Myocyte (in vitro differentiated cells): ENCODE data around the gene SHANK3. TPM values are rescaled to one million over a fixed set of nuclear protein-coding genes. Genes with fewer than 3 reads are reported as not detected.

Source experiments
- DNase-seq: peaks from one replicate; pipeline ENCODE4 v3.0.0-alpha.2; 2012; ENCODE audit warnings: low read depth
- total RNA-seq: library from RNA; depleted of rRNA; stranded (reverse); fragments of >200 nt; gene quantifications from 2 replicates; pipeline ENCODE4 v1.2.3, GENCODE V29; 2014

SHANK3 gene
- total RNA-seq, 1 donor from 2014 or later, result 0.32 TPM

DNA sequence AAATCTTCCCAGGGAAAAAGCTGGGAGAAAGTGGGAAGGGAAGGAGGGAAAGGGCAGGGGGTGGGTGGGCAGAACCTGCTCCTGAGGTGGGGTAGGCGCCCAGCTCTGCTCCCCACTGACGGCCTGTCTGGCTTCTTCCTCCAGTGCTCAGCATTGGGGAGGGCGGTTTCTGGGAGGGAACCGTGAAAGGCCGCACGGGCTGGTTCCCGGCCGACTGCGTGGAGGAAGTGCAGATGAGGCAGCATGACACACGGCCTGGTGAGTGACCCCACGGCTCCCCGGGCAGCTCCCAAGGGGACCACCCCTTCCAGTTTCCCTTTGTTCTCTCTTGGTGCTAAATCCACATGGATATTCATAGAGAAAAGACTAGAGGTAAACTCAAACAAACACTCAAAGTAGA, 25.9 kb downstream of the SHANK3 start:
- no peak for DNase-seq

DNA sequence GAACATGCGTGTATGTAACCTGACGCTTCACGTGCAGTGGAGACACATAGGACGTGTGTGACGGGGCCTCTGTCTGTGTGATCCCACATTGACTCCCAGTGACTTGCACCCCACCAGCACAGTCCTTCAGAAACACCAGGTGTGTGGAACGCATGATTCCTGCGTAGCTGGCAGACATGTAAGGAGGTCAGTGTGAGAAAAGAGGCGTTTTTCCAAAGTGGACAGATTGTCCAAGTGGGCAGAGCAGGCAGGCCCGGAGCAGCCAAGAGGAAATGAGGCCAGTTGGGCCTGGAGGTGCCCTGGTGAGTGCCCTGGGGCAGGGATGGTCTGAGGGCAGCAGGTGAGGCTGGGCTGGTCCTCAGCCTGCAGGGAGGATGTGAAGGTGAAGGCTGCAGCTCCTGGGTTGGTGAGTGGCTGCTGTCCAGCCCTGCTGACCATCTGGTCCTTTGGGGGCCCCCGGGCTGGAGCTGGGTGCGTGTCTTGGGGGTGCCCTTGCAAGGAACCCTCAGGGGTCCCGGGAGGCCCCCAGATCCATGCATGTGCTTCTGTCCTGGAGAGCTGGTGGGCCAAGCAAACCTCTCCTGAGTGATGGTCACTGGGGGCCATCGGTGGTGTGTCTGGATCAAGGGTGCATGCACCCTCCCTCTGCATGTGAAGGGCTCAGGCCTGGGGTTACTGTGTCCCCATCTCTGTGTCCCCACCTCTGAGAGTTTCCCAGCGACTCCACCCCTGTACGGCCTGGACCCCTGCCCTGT, 26.6 kb downstream of the SHANK3 start:
- no peak for DNase-seq

DNA sequence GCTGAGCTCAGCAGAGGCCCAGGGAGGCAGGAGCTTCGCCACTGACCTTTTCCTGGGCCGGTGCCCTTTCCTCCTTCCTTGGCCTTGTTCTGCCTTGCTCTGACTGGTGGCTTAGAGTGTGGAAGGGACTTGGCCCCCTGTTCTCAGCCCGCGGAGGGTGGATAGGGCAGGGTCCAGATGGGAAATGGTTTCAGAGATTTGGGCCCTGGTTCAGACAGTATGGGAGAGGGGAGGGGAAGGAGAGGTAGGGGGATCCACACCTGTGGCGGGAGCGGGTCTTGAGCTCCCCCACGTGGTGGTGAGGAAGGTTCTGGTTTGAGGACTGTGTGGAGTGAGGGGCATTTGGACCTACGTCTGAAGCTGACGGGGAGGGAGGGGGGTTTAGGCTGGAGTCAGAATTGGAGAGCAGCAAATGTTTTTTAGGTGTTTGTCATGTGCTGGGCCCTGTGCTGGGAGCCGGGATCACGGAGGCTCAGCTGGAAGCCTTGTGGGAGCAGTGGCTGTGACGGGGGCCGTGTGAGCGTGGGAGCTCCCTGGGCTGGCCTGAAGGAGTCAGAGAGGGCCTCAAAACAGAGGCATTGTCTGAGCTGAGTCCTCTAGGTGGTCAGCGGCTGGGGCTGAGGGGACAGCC, 27.2 kb downstream of the SHANK3 start:
- DNase-seq, result no peak

DNA sequence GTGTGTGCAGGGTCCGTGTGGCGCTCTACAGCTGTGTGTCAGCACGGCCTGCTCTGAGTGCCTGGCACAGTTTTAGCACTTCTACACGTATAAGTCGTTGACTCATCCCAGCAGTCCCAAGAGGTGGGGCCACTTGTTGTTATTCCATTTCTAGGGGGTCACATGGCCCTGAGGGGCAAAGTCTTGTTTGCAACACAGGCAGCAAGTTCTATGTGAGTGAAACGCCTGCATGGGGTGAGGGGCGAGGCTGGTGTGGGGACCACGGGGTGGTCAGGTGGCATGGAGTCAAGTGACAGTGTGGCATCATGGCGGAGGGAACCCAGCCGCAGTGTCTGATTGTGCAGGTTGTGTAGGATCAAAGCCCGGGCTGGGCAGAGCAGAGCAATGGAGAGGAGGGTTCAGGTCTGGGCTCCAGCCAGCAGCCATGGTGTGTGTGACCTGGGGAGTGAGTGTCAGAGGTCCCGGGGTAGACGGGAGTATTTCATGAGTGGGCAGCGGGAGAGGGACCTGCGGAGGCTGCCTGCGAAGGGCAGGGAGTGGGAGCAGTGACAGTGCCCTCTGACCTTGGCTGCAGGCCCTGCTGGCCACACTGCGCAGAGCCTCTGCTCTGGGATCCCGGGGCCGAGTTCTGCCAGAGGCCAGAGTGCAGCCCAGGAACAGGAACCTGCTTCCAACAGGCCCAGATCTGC, 27.9 kb downstream of the SHANK3 start:
- no peak for DNase-seq

DNA sequence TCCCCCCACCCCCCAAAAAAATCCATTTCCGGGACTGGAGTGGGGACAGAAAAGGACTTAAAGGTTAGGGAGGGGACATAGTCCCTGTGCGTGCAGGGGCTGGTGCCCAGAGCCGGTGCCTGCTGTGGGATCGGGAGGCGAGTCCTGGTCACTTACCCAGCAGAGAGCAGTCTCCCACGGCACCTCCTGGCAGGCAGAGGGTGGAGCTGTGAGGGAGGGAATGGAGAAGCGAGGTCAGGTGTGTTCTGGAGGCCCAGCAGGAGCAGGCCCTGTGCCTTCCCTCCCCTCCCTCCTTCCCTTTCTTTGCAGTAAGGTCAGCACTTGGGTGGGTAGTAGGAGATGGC, 28.4 kb downstream of the SHANK3 start:
- DNase-seq, result no peak

DNA sequence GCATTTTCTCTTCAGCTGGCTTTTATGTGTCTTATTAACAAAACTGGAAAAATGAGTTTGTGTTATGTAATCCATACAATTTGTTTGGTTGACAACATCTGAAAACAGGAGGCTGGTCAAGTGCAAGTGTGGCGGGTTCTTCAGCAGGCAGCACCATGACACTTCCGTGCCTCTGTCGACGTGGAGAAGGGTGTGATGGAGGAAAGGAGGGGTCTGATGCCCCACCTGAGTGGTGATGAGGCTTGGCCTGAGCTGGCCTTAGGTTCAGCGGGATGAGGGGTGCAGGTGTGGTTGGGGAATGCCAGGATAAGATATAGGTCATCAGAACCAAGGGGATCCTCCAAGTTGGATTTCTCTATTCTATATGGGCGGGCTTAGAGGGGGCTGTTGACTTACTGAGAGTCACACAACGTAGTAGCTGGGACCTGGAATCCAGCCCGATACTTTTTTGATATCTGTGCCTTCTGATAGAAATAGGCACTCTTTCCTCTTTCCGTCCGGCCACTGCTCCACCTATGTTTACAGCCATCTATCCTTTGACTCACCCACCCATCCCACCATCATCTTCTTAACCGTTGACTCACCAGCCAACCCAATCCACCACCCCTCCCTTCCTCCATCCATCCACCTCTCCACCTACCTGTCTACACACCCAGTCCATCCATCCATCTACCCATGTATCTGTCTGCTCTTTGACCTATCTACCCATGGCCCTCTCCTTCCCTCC, 29.0 kb downstream of the SHANK3 start:
- DNase-seq, result no peak

DNA sequence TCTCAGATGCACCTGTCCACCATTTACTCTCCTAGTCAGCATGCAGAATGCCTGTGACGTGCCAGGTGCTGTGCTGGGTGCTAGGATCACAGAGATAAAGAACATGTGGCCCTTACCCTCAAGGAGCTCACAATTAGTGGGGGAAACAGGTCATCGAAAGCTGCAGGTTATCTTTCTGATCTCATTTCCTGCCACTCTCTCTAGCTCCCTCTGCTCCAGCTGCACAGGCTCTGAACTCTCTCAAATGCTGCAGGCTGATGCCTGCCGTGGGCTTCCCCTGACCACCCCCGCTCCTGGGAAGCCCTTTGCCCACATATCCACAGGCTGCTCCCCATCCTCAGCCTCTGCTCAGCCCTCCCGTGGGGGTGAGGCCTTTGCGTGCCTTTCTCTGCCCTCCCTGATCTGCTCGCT, 29.6 kb downstream of the SHANK3 start:
- no peak for DNase-seq

DNA sequence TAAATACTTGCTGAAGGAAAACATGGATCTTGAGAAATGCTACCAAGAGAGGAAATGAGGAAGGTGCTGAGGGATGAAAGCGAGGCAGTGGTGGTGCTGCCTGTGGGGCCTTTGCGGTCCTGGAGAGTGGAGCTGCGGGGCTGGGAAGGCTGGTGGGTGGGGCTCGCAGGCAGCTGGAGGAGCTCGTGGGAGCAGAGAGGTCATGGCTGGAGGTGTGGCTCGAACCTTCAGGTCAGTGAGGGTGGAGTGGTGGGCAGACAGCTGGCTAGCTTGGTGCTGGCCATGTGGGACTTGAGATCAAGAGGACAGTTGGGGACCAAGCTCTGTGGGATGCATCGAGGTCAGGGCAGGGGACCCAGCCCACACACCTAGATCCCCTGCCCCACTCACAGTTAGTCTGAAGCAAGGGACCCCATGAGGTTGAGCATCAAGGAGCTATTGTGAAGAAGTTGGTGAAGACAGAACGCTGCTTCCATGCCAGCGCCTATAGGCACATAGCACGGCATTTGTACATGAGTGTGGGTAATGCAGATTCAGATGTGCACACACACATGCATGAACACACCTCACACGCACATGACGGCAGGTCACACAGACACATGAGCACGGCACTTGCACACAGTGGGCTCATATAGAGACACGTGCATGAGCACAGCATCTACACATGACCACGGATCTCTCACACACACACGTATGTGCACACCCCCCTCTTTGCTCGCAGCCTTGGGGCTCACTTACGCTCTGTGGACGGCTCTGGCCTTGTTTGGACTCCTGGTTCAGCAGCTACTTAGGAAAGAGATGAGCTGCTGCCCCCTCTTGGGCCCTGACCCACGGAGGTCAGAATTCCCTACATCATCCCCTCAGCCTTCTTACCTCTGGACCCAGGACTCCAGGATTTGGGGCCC, 30.4 kb downstream of the SHANK3 start:
- no peak for DNase-seq

DNA sequence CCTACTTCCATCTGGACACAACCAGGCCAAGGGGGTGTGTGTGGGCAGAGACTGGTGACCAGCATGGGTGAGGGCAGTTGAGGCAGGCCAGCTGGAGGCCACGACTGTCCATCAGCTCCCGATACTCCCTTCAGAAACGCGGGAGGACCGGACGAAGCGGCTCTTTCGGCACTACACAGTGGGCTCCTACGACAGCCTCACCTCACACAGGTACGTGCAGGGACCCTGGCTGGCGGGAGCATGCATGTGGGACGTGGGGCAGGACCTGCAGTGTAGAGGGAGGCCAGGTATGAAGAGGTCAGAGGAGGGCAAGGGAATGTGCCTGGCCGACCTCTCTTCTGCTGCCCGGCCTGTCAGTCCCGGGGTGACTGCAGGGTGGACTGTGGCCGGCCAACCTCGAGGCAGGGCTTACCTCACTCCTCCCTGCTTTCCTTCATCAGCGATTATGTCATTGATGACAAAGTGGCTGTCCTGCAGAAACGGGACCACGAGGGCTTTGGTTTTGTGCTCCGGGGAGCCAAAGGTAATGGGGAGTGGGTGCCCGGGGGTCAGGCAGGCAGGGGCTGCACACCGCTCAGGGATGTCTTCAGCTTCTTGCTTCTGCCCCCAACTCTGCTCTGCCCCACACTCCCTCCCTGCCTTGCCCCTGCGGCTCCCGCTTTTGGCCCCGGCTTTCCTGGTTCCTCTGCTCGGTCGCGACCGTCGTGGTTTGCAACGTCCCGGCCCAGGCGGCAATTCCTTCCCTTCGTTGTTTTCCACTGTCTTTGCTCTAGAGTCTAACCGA, 31.3 kb downstream of the SHANK3 start:
- DNase-seq, result no peak

DNA sequence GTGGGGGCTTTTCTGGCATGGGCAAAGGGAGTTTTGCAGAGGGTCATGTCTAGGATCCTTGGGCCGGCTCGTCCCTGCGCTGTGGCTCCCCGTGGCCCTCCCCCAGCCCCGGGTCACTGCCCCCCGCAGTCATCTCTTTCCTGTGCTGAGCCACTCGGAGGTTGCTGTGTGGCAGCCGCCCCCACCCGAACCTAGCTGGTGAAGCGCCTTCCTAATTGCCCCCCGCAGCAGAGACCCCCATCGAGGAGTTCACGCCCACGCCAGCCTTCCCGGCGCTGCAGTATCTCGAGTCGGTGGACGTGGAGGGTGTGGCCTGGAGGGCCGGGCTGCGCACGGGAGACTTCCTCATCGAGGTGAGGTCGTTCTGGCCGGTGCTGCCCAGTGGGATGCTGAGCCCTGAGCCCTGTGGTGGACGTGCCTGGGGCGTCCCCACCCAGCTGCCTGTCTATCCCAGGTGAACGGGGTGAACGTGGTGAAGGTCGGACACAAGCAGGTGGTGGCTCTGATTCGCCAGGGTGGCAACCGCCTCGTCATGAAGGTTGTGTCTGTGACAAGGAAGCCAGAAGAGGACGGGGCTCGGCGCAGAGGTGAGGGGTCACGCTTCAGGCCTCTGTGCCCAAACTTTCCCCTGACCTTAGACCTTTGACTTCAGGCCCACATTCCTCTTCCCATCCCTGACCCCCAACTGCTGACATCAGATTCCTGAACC, 32.0 kb downstream of the SHANK3 start:
- DNase-seq, result no peak

DNA sequence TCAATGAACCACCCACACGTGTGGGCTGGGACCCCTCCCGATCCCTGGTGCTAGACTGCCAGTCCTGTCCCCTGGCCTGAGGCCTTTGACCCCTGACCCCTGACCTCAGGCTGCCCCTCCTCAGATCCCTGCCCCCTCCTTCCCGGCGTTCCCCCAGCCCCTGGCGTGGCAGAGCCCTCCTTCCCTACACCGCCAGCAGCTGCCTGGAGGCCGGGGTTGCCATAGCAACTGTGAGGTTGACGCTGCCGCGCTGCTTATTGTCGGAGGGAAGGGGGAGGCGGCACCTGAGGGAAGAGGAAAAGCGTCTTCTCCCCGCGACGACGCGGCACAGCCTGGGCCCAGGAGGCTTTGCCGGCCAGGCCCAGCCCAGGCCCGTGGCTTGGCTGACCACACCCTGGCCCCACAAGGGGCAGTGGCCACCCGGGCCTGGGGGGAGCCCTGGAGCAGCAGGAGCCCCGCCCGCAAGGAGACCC, 32.6 kb downstream of the SHANK3 start:
- no peak for DNase-seq

DNA sequence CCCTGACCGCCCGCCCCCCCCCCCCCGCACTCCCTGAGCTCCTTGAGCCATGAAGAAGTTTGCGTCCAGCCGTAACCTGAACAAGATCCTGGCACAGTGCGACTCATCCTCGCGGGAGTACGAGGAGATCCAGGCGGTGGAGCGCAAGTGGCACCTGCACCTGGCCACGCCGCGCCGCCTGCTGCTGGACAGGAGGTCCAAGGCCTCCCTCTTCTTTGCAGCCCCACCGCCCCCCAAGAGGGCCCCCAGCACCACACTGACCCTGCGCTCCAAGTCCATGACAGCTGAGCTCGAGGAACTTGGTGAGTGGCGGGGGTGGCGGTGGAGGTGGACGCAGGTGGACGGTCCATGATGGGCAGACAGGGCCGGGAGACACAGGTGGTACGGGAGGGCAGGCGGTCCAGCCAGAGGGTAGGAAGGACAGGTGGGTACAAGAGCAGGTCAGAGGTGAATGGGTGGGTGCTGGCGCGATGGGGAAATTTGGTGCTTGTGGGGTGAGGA, 33.3 kb downstream of the SHANK3 start:
- DNase-seq, result no peak

DNA sequence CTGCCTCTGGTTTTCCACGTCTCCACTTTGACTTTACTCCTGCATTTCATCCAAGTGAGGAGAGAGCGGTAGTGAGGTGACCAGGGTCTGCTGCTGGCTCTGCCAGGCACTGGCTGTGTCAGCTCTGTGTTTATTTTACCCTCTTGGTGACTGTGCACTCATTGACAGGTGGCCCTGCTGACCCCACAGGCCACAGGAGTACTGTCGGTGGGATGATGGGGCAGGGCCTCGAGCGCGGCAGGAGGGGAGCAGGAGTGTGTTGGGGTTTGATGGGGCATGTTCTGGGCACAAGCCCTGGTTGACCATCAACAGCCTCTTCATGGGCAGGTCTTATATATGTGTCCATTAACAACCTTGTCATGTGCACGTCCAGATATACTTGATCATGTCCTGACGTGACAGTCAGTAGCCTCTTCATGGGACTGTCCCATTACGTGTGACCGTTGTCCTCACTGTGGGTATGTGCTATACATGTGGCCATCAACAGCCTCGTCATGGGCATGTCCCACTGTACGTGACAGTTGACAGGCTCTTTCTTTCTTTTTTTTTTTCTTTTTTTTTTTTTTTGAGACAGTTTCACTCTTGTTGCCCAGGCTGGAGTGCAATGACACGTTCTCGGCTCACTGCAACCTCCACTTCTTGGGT, 34.0 kb downstream of the SHANK3 start:
- DNase-seq, result no peak

DNA sequence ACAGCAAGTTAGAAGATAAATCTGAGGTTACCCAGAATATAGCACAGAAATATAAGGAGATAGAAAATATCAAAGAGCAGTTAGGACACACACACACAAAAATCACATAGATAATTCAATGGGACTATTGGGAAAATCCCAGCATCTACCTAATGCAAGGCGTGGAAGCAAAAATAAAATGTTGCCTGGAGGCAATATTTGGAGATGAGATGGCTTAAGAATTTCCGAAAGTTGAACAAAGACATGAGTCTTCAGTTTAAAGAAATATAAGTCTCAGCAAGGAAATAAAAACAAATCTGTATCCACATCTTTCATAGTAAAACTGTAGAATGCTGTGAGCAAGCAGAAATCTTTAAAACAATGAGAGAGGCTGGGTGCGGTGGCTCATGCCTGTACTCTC, 35.9 kb downstream of the SHANK3 start:
- DNase-seq, result no peak

DNA sequence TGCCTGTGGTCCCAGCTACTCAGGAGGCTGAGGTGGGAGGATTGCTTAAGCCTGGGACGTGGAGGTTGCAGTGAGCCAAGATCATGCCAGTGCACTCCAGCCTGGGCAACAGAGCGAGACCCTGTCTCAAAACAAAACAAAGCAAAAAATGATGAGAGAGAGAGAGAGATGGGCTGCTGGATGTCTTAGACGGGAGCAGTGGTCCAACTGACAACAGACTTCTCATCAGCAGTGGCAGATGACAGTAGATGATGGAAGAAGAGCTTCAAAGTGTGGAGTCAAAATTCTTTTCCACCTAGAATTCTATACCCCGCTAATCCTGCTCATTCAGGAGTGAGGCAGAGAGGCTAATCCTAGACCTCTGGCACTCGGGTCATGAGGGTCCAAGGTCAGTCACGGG, 36.4 kb downstream of the SHANK3 start:
- no peak for DNase-seq

DNA sequence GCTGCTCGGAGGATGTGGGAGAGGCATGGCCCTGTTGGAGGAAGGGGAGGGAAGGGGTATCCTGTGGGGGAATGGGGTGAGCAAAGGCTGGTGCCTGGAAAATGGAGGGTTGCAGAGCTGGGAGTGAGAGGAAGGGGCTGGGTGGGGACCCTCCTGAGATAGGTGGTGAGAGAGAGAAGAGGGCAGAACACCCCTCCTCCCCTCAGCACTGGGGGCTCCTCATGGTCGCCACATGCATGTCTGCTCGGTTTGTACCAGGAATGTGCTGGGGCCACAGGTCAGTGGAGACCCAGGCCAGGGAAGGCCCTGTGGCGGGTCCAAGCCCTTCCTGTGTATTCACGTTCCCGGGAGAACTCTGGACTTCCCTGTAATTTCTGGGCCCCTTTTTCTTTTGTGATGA, 37.6 kb downstream of the SHANK3 start:
- no peak for DNase-seq

DNA sequence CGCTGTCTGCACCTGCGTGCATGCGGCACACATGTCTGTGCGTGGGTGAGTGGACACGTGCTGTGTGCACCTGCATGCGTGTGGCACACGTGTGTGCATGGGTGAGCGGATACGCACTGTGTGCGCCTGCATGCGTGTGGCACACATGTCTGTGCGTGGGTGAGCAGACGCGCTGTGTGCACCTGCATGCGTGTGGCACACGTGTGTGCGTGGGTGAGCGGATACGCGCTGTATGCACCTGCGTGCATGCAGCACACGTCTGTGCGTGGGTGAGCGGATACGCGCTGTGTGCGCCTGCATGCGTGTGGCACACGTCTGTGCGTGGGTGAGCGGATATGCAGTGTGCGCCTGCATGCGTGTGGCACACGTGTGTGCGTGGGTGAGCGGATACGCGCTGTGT, 38.3 kb downstream of the SHANK3 start:
- no peak for DNase-seq

DNA sequence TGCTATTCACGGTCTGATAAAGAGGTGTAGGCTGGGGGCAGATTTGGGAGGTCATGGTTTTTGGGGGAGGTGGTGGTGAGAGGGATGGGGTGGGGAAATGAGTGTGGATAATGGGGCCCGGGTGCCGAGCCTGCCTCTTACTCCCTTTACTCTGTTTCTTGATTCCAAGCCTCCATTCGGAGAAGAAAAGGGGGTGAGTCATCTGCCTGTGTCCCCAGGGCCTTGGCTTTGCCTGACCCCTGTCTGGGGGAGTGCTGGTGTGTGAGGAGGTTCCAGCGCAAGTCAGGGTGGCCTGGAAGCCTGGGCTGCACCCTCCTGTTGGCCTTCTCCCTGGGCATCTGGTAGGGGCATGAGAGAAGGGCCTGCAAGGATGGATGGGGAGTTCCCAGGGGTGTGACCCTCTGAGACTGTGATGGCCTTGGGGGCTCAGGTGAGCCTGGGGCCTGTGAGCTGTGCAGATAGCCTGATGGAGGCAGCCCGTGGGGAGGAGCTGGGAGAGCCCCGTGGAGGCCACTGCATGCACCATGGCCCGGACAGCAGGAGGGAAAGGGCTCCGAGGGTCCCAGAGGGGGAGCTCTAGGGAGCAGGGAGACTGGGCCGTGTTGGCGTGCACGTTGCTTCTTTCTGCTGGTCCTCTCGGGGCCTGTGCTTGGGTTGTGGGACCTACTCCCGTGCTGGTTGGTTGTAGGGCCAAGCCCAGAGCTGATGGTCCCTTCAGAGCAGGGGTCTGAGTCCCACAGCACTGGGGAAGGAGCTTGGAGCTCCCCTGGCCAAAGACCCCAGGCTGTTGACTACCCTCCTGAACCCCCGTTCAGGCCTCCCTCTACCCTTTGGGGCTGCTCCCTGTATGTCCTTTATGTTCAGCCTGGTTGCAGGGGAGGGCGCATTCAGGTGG, 39.1 kb downstream of the SHANK3 start:
- DNase-seq, result no peak
